ENCODE results near the gene NAA50.

The NAA50 gene

GRCh38 chr3:113714702-113715101 lies 31.3 kb downstream of the NAA50 start:
- Histone ChIP-seq H3K4me1 (ENCODE audit: control insufficient read depth, insufficient read depth, low read depth, low read length) (no peaks in the 10 kb centered on the region), H3K27ac (ENCODE audit: low read length, poor library complexity, severe bottlenecking) (no peak overlapping the region), H3K23ac (ENCODE audit: low read length in 2 of 2) (no peak overlapping the region), H3K27me3 (ENCODE audit: control insufficient read depth in 1 of 2, insufficient read depth in 1 of 2, low read length in 2 of 2) (no peaks in the 10 kb centered on the region), H2BK15ac (ENCODE audit: low read depth, poor library complexity, severe bottlenecking) (no peak overlapping the region), H4K91ac (ENCODE audit: low read length) (no peak overlapping the region), H3K4me2 (ENCODE audit: low read length, poor library complexity, severe bottlenecking) (no peak overlapping the region), H2BK12ac (ENCODE audit: low read length in 2 of 2) (no peak overlapping the region), H3K14ac (ENCODE audit: low read length in 2 of 2) (no peak overlapping the region), H3K4me3 (ENCODE audit: insufficient read depth in 1 of 2, low read depth in 1 of 2, low read length in 2 of 2) (no peak overlapping the region), H2AFZ (ENCODE audit: low read depth, low read length) (no peak overlapping the region), H3K4ac (ENCODE audit: low read depth in 1 of 2, low read length in 2 of 2) (no peak overlapping the region), H2BK120ac (ENCODE audit: low read depth, low read length) (no peak overlapping the region), H2AK5ac (ENCODE audit: low read length, severe bottlenecking) (no peak overlapping the region), H3K9ac (ENCODE audit: low read length) (no peak overlapping the region), H3K36me3 (ENCODE audit: control insufficient read depth in 1 of 2, insufficient read depth in 2 of 2, low read depth in 1 of 2, low read length in 2 of 2) (peaks cover 7 to 35% of the 10 kb centered on the region in 2 experiments), H3K79me1 (replicated peaks; ENCODE audit: low read length, poor library complexity, severe bottlenecking) (no peaks in the 10 kb centered on the region), H3K18ac (ENCODE audit: low read depth in 1 of 2, low read length in 2 of 2) (no peak overlapping the region), H4K8ac (ENCODE audit: low read length) (no peak overlapping the region), H3K9me3 (ENCODE audit: control insufficient read depth, low read length) (no peaks in the 10 kb centered on the region), H2BK5ac (ENCODE audit: low read depth, low read length, poor library complexity, severe bottlenecking) (no peak overlapping the region)
- WGBS, result no CpG with 5 or more reads among the region's 1 CpG
- no peak for DNase-seq

DNA sequence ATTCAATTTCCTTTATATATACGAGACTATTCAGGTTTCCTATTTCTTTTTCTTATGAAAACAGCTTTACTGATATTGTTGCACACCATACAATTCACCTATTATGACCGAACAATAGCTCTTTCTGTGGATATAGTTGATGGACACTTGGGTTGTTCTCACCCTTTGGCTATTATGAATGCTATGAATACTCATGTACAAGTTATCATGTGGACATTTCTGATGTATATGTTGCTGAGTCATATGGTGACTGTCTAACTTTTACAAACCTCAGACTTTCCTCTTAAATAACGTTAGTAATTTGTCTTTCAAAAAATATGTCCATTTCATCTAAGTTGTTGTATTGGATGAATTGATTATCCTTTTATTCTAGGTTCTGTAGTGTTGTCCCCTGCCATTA lies 33.9 kb downstream of the NAA50 start:
- H2AFZ ChIP-seq (ENCODE audit: low read depth, low read length), result no peak overlapping the region
- H3K4ac ChIP-seq (ENCODE audit: low read depth in 1 of 2, low read length in 2 of 2), result no peak overlapping the region
- H3K18ac ChIP-seq (ENCODE audit: low read depth in 1 of 2, low read length in 2 of 2), result no peak overlapping the region
- no peak overlapping the region for H4K8ac ChIP-seq (ENCODE audit: low read length)
- H4K91ac ChIP-seq (ENCODE audit: low read length), result no peak overlapping the region
- H2BK15ac ChIP-seq (ENCODE audit: low read depth, poor library complexity, severe bottlenecking), result no peak overlapping the region
- H3K9ac ChIP-seq (ENCODE audit: low read length), result no peak overlapping the region
- no peak overlapping the region for H3K23ac ChIP-seq (ENCODE audit: low read length in 2 of 2)
- WGBS, result no CpG with 5 or more reads among the region's 3 CpGs
- H3K27me3 ChIP-seq (ENCODE audit: control insufficient read depth in 1 of 2, insufficient read depth in 1 of 2, low read length in 2 of 2), result no peaks in the 10 kb centered on the region
- no peak overlapping the region for H3K27ac ChIP-seq (ENCODE audit: low read length, poor library complexity, severe bottlenecking)
- no peaks in the 10 kb centered on the region for H3K79me1 ChIP-seq (replicated peaks; ENCODE audit: low read length, poor library complexity, severe bottlenecking)
- H3K14ac ChIP-seq (ENCODE audit: low read length in 2 of 2), result no peak overlapping the region
- H3K36me3 ChIP-seq (ENCODE audit: control insufficient read depth in 1 of 2, insufficient read depth in 2 of 2, low read depth in 1 of 2, low read length in 2 of 2), result peaks cover 4 to 20% of the 10 kb centered on the region in 2 experiments
- no peak overlapping the region for H2BK5ac ChIP-seq (ENCODE audit: low read depth, low read length, poor library complexity, severe bottlenecking)
- no peak overlapping the region for H2BK12ac ChIP-seq (ENCODE audit: low read length in 2 of 2)
- H2BK120ac ChIP-seq (ENCODE audit: low read depth, low read length), result no peak overlapping the region
- H3K4me2 ChIP-seq (ENCODE audit: low read length, poor library complexity, severe bottlenecking), result no peak overlapping the region
- H3K4me1 ChIP-seq (ENCODE audit: control insufficient read depth, insufficient read depth, low read depth, low read length), result no peaks in the 10 kb centered on the region
- no peak overlapping the region for H2AK5ac ChIP-seq (ENCODE audit: low read length, severe bottlenecking)
- no peak for DNase-seq
- no peak overlapping the region for H3K4me3 ChIP-seq (ENCODE audit: insufficient read depth in 1 of 2, low read depth in 1 of 2, low read length in 2 of 2)
- no peaks in the 10 kb centered on the region for H3K9me3 ChIP-seq (ENCODE audit: control insufficient read depth, low read length)

- Histone ChIP-seq H2AFZ (ENCODE audit: low read depth, low read length) (no peak overlapping the region), H2BK15ac (ENCODE audit: low read depth, poor library complexity, severe bottlenecking) (no peak overlapping the region), H2BK12ac (ENCODE audit: low read length in 2 of 2) (no peak overlapping the region), H3K9me3 (ENCODE audit: control insufficient read depth, low read length) (no peaks in the 10 kb centered on the region), H2AK5ac (ENCODE audit: low read length, severe bottlenecking) (no peak overlapping the region), H4K91ac (ENCODE audit: low read length) (no peak overlapping the region), H3K36me3 (ENCODE audit: control insufficient read depth in 1 of 2, insufficient read depth in 2 of 2, low read depth in 1 of 2, low read length in 2 of 2) (no peaks in the 10 kb centered on the region), H3K27me3 (ENCODE audit: control insufficient read depth in 1 of 2, insufficient read depth in 1 of 2, low read length in 2 of 2) (no peaks in the 10 kb centered on the region), H3K4me1 (ENCODE audit: control insufficient read depth, insufficient read depth, low read depth, low read length) (no peaks in the 10 kb centered on the region), H2BK5ac (ENCODE audit: low read depth, low read length, poor library complexity, severe bottlenecking) (no peak overlapping the region), H4K8ac (ENCODE audit: low read length) (no peak overlapping the region), H2BK120ac (ENCODE audit: low read depth, low read length) (no peak overlapping the region), H3K4me3 (ENCODE audit: insufficient read depth in 1 of 2, low read depth in 1 of 2, low read length in 2 of 2) (no peak overlapping the region), H3K4ac (ENCODE audit: low read depth in 1 of 2, low read length in 2 of 2) (no peak overlapping the region), H3K14ac (ENCODE audit: low read length in 2 of 2) (no peak overlapping the region), H3K23ac (ENCODE audit: low read length in 2 of 2) (no peak overlapping the region), H3K79me1 (replicated peaks; ENCODE audit: low read length, poor library complexity, severe bottlenecking) (no peaks in the 10 kb centered on the region), H3K4me2 (ENCODE audit: low read length, poor library complexity, severe bottlenecking) (no peak overlapping the region), H3K27ac (ENCODE audit: low read length, poor library complexity, severe bottlenecking) (no peak overlapping the region), H3K9ac (ENCODE audit: low read length) (no peak overlapping the region), H3K18ac (ENCODE audit: low read depth in 1 of 2, low read length in 2 of 2) (no peak overlapping the region)
- DNase-seq, result no peak
- 96% methylated on average over 2 of the region's 4 CpGs for whole genome bisulfite sequencing
These were observed 38.2 kb downstream of the NAA50 start for GRCh38 chr3:113707835-113708234.

DNA sequence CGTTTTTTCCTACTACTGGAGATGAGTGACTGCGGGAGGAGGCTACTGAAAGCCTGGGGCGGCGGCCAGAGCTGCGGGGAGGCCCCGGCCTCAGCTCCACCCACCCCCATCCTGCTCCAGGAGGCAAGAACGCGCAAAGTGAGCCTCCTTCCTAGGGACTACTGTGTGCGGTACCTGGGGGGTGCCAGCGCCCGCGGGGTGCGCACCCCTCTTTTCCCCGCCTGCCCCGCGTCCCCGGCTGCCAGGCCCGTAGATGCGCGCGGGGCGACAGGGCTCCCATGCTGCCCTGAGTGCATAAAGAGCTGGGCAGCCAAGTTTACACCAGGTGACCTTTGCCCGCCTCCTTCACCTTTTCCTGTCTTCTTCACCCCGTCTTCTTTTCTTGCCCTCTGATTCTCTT lies 47.1 kb downstream of the NAA50 start:
- no peak overlapping the region for H3K23ac ChIP-seq (ENCODE audit: low read length in 2 of 2)
- H3K27ac ChIP-seq (ENCODE audit: low read length, poor library complexity, severe bottlenecking), result no peak overlapping the region
- WGBS, result 59% methylated on average over 18 of the region's 24 CpGs
- H2BK120ac ChIP-seq (ENCODE audit: low read depth, low read length), result no peak overlapping the region
- no peak overlapping the region for H2AK5ac ChIP-seq (ENCODE audit: low read length, severe bottlenecking)
- H2BK15ac ChIP-seq (ENCODE audit: low read depth, poor library complexity, severe bottlenecking), result no peak overlapping the region
- H3K14ac ChIP-seq (ENCODE audit: low read length in 2 of 2), result no peak overlapping the region
- peak overlapping the region; percentile 37 for H3K4me2 ChIP-seq (ENCODE audit: low read length, poor library complexity, severe bottlenecking)
- H3K4ac ChIP-seq (ENCODE audit: low read depth in 1 of 2, low read length in 2 of 2), result no peak overlapping the region
- H4K8ac ChIP-seq (ENCODE audit: low read length), result peak overlapping the region; percentile 90
- no peaks in the 10 kb centered on the region for H3K9me3 ChIP-seq (ENCODE audit: control insufficient read depth, low read length)
- H3K79me1 ChIP-seq (replicated peaks; ENCODE audit: low read length, poor library complexity, severe bottlenecking), result peaks cover 16% of the 10 kb centered on the region
- H3K9ac ChIP-seq (ENCODE audit: low read length), result peak overlapping the region; percentile 91
- peak overlapping the region; percentile 68 for H4K91ac ChIP-seq (ENCODE audit: low read length)
- H3K4me1 ChIP-seq (ENCODE audit: control insufficient read depth, insufficient read depth, low read depth, low read length), result peaks cover 6% of the 10 kb centered on the region
- DNase-seq, result no peak
- peak overlapping the region in 1 of 2 experiments; percentile 21 for H3K18ac ChIP-seq (ENCODE audit: low read depth in 1 of 2, low read length in 2 of 2)
- H3K36me3 ChIP-seq (ENCODE audit: control insufficient read depth in 1 of 2, insufficient read depth in 2 of 2, low read depth in 1 of 2, low read length in 2 of 2), result no peaks in the 10 kb centered on the region
- no peak overlapping the region for H2BK5ac ChIP-seq (ENCODE audit: low read depth, low read length, poor library complexity, severe bottlenecking)
- peak overlapping the region in 1 of 2 experiments; percentile 92 for H3K4me3 ChIP-seq (ENCODE audit: insufficient read depth in 1 of 2, low read depth in 1 of 2, low read length in 2 of 2)
- H3K27me3 ChIP-seq (ENCODE audit: control insufficient read depth in 1 of 2, insufficient read depth in 1 of 2, low read length in 2 of 2), result no peaks in the 10 kb centered on the region
- peak overlapping the region in 1 of 2 experiments; percentile 54 for H2BK12ac ChIP-seq (ENCODE audit: low read length in 2 of 2)
- peak overlapping the region; percentile 69 for H2AFZ ChIP-seq (ENCODE audit: low read depth, low read length)
